ENCODE data around the gene APBB1IP. TPM values are rescaled to one million over a fixed set of nuclear protein-coding genes. Genes with fewer than 3 reads are reported as not detected.
"Not testable (repeated sequence)": the region's sequence is repeated elsewhere in the genome, so short reads cannot be mapped to it uniquely, and the experiment has no call there.

The APBB1IP gene
- total RNA-seq, 1 donor from 2014 or later = 0.94 TPM

GRCh38 chr10:26445411-26446031 lies 7.4 kb downstream of the APBB1IP start:
- DNase-seq = no peak

DNA sequence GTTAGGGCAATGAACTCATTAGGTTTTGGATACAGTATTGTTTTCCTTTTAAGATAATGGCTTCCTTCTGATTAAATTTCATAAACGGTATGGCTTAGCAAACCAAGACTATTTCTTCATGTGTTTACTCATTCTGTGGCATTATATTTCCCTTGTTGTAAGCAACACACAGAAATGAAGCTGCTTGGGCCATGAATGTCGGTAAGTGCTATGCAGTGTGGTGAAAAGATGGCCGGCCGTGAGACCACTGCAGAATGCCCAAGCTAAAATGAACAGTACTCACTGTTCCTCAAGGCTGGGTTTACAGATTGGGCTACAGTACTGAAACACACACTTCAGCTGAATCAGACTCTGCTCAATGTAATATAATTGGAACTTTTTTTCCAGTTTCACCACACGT lies 8.1 kb downstream of the APBB1IP start:
- DNase-seq = no peak

GRCh38 chr10:26448292-26448691 lies 10.2 kb downstream of the APBB1IP start:
- DNase-seq = no peak

GRCh38 chr10:26448706-26449435 lies 10.7 kb downstream of the APBB1IP start:
- no peak for DNase-seq

DNA sequence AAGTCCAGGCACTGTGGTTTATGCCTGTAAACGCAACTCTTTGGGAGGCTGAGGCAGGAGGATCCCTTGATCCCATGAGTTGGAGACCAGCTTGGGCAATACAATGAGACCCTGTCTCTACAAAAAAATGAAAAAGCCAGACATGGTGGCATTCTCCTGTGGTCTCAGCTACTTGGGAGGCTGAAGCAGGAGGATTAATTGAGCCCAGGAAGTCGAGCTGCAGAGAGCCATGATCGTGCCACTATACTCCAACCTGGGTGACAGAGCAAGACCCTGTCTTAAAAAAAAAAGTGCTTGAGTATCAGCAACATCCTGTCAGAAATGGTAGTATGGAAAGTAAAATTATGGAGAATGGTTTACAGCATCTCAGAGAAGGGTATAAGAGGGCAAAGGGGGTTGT lies 11.6 kb downstream of the APBB1IP start:
- no peak for DNase-seq

DNA sequence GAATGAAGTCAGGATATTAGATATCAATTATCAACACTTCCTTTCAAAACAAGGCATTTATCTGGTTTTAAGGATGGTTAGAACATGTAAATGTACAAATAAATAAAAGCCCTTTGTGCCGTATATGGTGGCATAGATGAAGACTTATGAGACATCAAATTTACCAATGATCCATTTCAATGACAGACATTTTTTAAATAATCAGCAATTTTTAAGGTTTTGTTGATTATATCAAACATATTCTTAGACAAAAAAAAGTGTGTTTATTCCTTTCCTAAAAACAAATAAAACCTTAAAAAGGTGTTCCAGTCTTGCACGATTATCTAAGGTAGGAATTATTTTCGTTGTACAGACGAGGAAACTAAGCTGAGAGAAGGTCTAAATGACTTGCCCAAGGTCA lies 13.8 kb downstream of the APBB1IP start:
- no peak for DNase-seq

DNA sequence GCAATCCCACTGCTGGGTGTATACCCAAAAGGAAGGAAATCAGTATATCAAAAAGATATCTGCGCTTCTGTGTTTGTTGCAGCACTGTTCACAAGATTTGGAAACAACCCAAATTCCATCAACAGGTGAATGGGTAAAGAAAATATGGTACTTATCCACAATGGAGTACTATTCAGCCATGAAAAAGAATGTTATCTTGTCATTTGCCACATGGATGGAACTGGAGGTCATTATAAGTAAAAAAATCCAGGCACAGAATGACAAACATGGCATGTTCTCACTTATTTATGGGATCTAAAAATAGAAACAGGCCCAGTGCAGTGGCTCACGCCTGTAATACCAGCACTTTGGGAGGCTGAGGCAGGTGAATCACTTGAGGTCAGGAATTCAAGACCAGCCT lies 15.7 kb downstream of the APBB1IP start:
- DNase-seq = no peak

- DNase-seq = no peak
These were observed 16.8 kb downstream of the APBB1IP start for GRCh38 chr10:26454891-26455290.

DNA sequence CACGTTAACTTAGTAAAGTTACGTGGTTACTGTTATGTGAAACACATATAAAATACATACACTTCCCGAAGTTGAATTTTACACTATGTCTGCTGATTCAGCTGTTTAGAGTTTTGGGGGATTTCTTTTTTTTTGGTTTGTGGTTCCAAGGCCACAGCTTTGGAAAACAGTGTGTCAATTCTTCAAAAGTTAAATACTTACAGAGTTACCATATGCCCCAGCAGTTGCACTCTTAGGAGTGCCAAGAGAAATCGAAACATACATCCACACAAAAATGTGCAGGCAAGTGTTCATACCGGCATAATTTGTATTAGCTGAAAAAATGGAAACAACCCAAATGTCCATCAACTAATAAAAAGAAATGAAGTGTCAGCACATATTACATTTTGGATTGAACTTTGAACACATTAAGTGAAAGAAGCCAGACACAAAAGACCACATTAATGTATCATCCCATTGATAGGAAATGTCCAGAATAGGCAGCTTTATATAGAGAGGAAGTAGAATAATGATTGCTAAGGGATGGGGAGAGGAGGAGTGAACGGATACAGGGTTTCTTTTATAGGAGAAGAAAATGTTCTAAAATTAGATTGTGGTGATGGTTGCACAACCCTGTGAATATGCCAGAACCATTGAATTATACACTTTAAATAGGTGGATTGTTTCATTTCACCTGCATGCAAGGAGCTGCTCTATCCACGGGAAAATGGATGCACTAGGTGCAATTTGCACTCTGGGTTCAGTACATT lies 17.6 kb downstream of the APBB1IP start:
- no peak for DNase-seq

GRCh38 chr10:26457088-26457487 lies 18.9 kb downstream of the APBB1IP start:
- DNase-seq = no peak

DNA sequence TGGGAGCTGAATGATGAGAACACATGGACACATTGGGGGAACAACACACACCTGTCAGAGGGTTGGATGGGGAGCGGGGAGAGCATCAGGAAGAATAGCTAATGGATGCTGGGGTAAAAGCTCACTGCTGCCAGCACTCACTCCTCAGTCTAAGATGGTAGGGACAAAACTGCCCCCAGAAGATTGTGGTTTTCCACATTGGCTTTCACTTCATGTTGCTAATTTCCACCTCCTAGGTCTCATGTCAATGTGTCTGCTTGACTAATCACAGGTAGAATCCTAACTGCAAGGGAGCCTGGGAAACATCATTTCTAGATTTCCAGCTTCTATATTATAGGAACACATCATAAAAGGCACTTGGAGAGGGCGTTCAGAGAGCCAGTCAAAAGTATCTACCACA lies 22.6 kb downstream of the APBB1IP start:
- no peak for DNase-seq

GRCh38 chr10:26463986-26464385 lies 25.8 kb downstream of the APBB1IP start:
- DNase-seq = no peak

- no peak for DNase-seq
These were observed 26.6 kb downstream of the APBB1IP start for GRCh38 chr10:26464632-26465280.

DNA sequence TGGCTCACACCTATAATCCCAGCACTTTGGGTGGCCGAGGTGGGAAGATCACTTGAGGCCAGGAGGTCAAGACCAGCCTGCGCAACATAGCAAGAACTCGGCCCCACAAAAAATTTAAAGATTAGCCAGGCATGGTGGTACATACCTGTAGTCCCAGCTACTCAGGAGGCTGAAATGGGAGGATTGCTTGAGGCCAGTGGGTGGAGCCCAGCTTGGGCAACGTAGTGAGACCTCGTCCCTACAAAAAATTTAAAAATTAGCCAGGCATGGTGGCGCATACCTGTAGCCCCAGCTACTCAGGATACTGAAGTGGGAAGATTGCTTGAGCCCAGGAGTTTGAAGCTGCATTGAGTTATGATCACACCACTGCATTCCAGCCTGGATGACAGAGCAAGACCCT lies 28.4 kb downstream of the APBB1IP start:
- DNase-seq = not testable (repeated sequence)

GRCh38 chr10:26467639-26468038 lies 29.5 kb downstream of the APBB1IP start:
- DNase-seq = no peak

- DNase-seq = no peak
These were observed 30.1 kb downstream of the APBB1IP start for GRCh38 chr10:26468291-26468690.

DNA sequence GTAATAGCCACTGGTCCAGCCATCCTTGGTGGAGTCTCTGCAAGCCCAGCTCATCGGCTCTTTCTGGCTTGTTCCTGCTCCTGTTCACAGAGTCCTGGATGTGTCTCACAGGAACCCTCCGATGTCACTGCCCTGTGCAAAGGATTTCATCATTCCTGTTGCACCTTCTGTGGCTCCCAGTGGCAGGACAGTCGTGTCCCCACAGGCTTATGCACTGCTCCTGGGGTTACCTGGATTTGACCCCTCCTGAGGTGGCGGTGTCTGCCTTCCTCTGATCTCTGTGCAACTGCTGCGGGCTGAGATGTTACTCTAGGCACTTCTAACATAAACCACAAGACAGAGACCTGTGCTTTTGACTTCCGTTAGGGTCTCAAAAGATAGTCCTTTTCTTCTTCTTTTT lies 30.6 kb downstream of the APBB1IP start:
- DNase-seq = no peak

GRCh38 chr10:26472492-26472778 lies 34.3 kb downstream of the APBB1IP start:
- DNase-seq = no peak

DNA sequence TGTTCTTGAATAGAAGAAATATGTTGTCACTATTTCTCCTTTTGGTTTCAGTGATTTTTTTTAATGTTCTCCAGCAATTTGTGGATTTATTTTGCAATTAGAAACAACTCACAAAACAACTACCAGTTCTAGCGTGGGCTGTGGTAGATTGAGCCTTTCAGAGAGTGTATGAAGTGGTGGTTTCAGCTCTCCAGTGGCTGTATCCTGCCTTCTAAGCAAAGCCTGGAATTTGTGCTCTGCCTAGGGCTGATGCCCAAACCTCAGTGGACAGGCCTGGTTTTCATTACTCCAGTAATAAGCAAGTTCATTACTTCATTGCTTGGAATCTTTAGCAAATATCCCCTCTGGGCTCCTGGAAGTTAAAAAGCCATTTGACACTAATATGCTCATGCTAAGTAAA lies 35.9 kb downstream of the APBB1IP start:
- no peak for DNase-seq

- not testable (repeated sequence) for DNase-seq
These were observed 36.7 kb downstream of the APBB1IP start for GRCh38 chr10:26474845-26475244.

DNA sequence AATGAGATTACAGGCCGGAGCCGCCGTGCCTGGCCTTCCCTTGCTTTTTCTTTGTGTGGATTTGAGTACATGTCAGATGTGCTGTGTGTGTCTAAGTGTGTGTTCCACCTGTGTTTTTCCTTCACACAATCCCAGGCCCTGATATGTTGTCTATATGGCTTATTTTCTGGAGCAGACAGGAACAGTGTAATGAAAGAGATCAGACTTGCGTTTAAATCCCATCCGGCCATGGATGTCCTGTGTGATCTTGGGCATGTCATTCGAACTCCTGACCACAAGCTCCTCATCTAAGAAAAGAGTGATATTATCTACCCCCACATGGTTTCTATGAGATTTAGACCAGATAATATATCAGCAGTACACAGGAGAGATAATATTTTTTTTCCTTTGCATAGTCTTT lies 37.2 kb downstream of the APBB1IP start:
- DNase-seq = no peak

- no peak for DNase-seq
These were observed 39.4 kb downstream of the APBB1IP start for GRCh38 chr10:26477501-26477900.

DNA sequence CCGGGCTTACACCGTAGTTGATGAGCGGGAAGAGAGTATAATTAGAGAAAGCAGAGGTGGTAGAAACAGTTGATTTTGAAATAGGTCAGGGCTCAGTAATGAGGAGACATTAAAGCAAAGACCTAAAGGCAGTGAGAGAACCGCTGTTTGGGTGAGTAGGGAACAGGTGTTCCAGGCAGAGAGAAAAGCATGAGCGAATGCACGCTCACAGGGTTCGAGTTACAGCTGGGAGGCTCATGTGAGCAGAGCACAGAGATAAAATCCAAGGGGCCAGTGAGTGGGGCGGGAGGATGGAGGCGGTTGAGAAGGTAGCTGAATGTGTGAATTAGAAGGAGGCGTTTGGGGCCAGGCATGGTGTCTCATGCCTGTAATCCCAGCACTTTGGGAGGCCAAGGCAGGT lies 39.9 kb downstream of the APBB1IP start:
- DNase-seq = no peak

Measured in occipital lobe (tissue), 2 donors.